B cell (primary cell): Measurements from ENCODE around the gene CENPB.

Source experiments
- CTCF ChIP-seq: fragments of 200-600 bp; IDR thresholded peaks from one replicate; pipeline ENCODE4 v1.8.0; 2022; ENCODE audit warnings: antibody characterized with exemption, mild to moderate bottlenecking
- EZH2 ChIP-seq: IDR thresholded peaks from 2 replicates; pipeline ENCODE4 v1.6.1; 2012; ENCODE audit warnings: borderline replicate concordance, low read depth, mild to moderate bottlenecking, moderate library complexity, low read length; ENCODE audit not compliant: insufficient read depth, poor library complexity, severe bottlenecking

GRCh38 chr20:3741836-3742458 lies 44.6 kb downstream of the CENPB start:
- TF ChIP-seq EZH2 (no peak), CTCF (no peak)
